H1 (cell line): ENCODE measurements around the gene LAIR2. TPM values are rescaled to one million over a fixed set of nuclear protein-coding genes. Genes with fewer than 3 reads are reported as not detected.

ENCODE experiments used
- CTCF ChIA-PET: fragments of 300-600 bp; sonication (Branson Sonifier 250); formaldehyde crosslinking; loops from one replicate; lab custom pipeline; 2021; ENCODE audit not compliant: partially characterized antibody; lab: Charles Lee
- POLR2A ChIA-PET: fragments of 300-600 bp; sonication (Branson Sonifier 250); formaldehyde crosslinking; loops from one replicate; lab custom pipeline; 2021; ENCODE audit warnings: inconsistent platforms; ENCODE audit not compliant: partially characterized antibody; lab: Charles Lee
- DNase-seq, 2 experiments: peaks; one replicate each; pipeline versions ENCODE4 v3.0.0 to v3.0.0-alpha.2; 2010 to 2022; ENCODE audit warnings: low spot score in 2 of 2, low read depth in 1 of 2, mixed read lengths in 1 of 2
- FAIRE-seq: peaks from 2 replicates; lab custom pipeline; 2011; peaks lifted over from hg19 to GRCh38; lab: Jason Lieb, UNC
- H2AFZ ChIP-seq: 2 replicates; pipeline ENCODE4 v1.8.1; 2012; ENCODE audit warnings: low read length, inconsistent platforms
- H2AK5ac ChIP-seq: 2 replicates; pipeline ENCODE4 v1.6.1; 2013; ENCODE audit warnings: low read depth, low read length
- H2BK120ac ChIP-seq: replicated peaks from 2 replicates; pipeline ENCODE3; 2013; ENCODE audit warnings: low read depth, low read length, inconsistent platforms
- H2BK12ac ChIP-seq: 2 replicates; pipeline ENCODE4 v1.6.1; 2013; ENCODE audit warnings: low read depth, low read length
- H2BK15ac ChIP-seq: 2 replicates; pipeline ENCODE4 v1.6.1; 2013; ENCODE audit warnings: low read length
- H2BK20ac ChIP-seq: 2 replicates; pipeline ENCODE4 v1.6.1; 2013; ENCODE audit warnings: low read length
- H2BK5ac ChIP-seq: 2 replicates; pipeline ENCODE4 v1.6.1; 2013; ENCODE audit warnings: low read depth, low read length
- H3K14ac ChIP-seq: 2 replicates; pipeline ENCODE4 v1.6.1; 2013; ENCODE audit warnings: inconsistent platforms; ENCODE audit not compliant: insufficient read length
- H3K18ac ChIP-seq: 2 replicates; pipeline ENCODE4 v1.6.1; 2013; ENCODE audit warnings: low read length; ENCODE audit errors: extremely low read depth
- H3K23ac ChIP-seq: 2 replicates; pipeline ENCODE4 v1.6.1; 2013; ENCODE audit warnings: inconsistent platforms; ENCODE audit not compliant: insufficient read length
- H3K23me2 ChIP-seq: 2 replicates; pipeline ENCODE4 v1.6.1; 2013; ENCODE audit warnings: low read depth, low read length
- H3K27ac ChIP-seq: 2 replicates; pipeline ENCODE4 v1.6.1; 2011; ENCODE audit warnings: low read depth, low read length, inconsistent platforms
- H3K27me3 ChIP-seq, 4 experiments: replicated peaks in 1 of 4; 1 replicate in 1 of 4; 2 replicates in 3 of 4; pipeline versions ENCODE4 v1.6.1 to v1.8.1; 2011 to 2013; ENCODE audit warnings: low read length in 3 of 4, mild to moderate bottlenecking in 3 of 4, inconsistent platforms in 2 of 4, mixed read lengths in 2 of 4, moderate library complexity in 1 of 4; ENCODE audit not compliant: control insufficient read depth in 3 of 4, insufficient read depth in 3 of 4; ENCODE audit errors: extremely low read depth in 1 of 4
- H3K36me3 ChIP-seq, 4 experiments: 2 replicates each; pipeline versions ENCODE4 v1.6.1 to v1.8.1; 2011 to 2013; ENCODE audit warnings: mild to moderate bottlenecking in 4 of 4, low read length in 3 of 4, moderate library complexity in 2 of 4, control low read depth in 1 of 4, inconsistent platforms in 1 of 4; ENCODE audit not compliant: insufficient read depth in 4 of 4, control insufficient read depth in 2 of 4
- H3K4ac ChIP-seq: replicated peaks from 2 replicates; pipeline ENCODE3; 2013; ENCODE audit warnings: low read length, low read depth, mixed read lengths, inconsistent platforms; ENCODE audit not compliant: insufficient read length
- H3K4me1 ChIP-seq, 4 experiments: replicated peaks in 1 of 4; 1 replicate in 1 of 4; 2 replicates in 3 of 4; pipeline versions ENCODE4 v1.6.1 to v1.8.1; 2011 to 2013; ENCODE audit warnings: low read length in 3 of 4, inconsistent platforms in 2 of 4, mixed read lengths in 1 of 4; ENCODE audit not compliant: insufficient read depth in 4 of 4, control insufficient read depth in 3 of 4
- H3K4me2 ChIP-seq, 2 experiments: 2 replicates each; pipeline versions ENCODE4 v1.6.1 to v1.8.1; 2011 to 2013; ENCODE audit warnings: low read depth in 2 of 2, low read length in 2 of 2, control low read depth in 1 of 2, inconsistent platforms in 1 of 2, mild to moderate bottlenecking in 1 of 2; ENCODE audit not compliant: insufficient read depth in 1 of 2
- H3K4me3 ChIP-seq, 4 experiments: fragments of 200-600, 300-600 bp in 1 of 4; sonication (generic), shearing (Covaris generic), sonication (Bioruptor Twin) in 1 of 4; 2 replicates each; pipeline versions ENCODE4 v1.5.1 to v1.8.1; 2011 to 2016; ENCODE audit warnings: low read length in 4 of 4, low read depth in 3 of 4, control low read depth in 2 of 4, inconsistent platforms in 2 of 4, mild to moderate bottlenecking in 2 of 4, mixed read lengths in 1 of 4, moderate library complexity in 1 of 4; ENCODE audit not compliant: insufficient read depth in 2 of 4; ENCODE audit errors: extremely low read depth in 1 of 4
- H3K56ac ChIP-seq: replicated peaks from 2 replicates; pipeline ENCODE3; 2013; ENCODE audit warnings: low read depth, mild to moderate bottlenecking, mixed read lengths, low read length, inconsistent platforms; ENCODE audit not compliant: insufficient read length
- H3K79me1 ChIP-seq: 2 replicates; pipeline ENCODE4 v1.6.1; 2013; ENCODE audit warnings: low read depth, low read length, control low read depth
- H3K79me2 ChIP-seq, 2 experiments: 2 replicates each; pipeline versions ENCODE4 v1.6.1 to v1.8.1; 2012 to 2013; ENCODE audit warnings: low read length in 2 of 2, mild to moderate bottlenecking in 2 of 2, inconsistent platforms in 1 of 2; ENCODE audit not compliant: insufficient read depth in 2 of 2, control insufficient read depth in 1 of 2
- H3K9ac ChIP-seq, 4 experiments: replicated peaks in 1 of 4; 1 replicate in 1 of 4; 2 replicates in 3 of 4; pipeline versions ENCODE4 v1.6.1 to v1.8.1; 2011 to 2013; ENCODE audit warnings: low read depth in 3 of 4, low read length in 3 of 4, control low read depth in 2 of 4, mild to moderate bottlenecking in 2 of 4, moderate library complexity in 2 of 4, inconsistent platforms in 1 of 4; ENCODE audit errors: extremely low read depth in 1 of 4
- H3K9me3 ChIP-seq, 2 experiments: 2 replicates each; pipeline versions ENCODE4 v1.6.1 to v1.8.1; 2012 to 2013; ENCODE audit warnings: mild to moderate bottlenecking in 2 of 2, moderate library complexity in 2 of 2, control low read depth in 1 of 2, inconsistent platforms in 1 of 2, low read depth in 1 of 2, low read length in 1 of 2, mixed read lengths in 1 of 2; ENCODE audit not compliant: insufficient read depth in 2 of 2
- H4K20me1 ChIP-seq, 2 experiments: replicated peaks in 1 of 2; 2 replicates each; pipeline versions ENCODE3 to v1.8.1; 2011 to 2013; ENCODE audit warnings: inconsistent platforms in 2 of 2, low read length in 2 of 2, mild to moderate bottlenecking in 1 of 2; ENCODE audit not compliant: insufficient read depth in 2 of 2, control insufficient read depth in 1 of 2
- H4K5ac ChIP-seq: 2 replicates; pipeline ENCODE4 v1.6.1; 2013; ENCODE audit warnings: low read length, low read depth, mixed read lengths, inconsistent platforms; ENCODE audit not compliant: insufficient read length
- H4K8ac ChIP-seq: 2 replicates; pipeline ENCODE4 v1.8.0; 2013; ENCODE audit warnings: mild to moderate bottlenecking, moderate library complexity, low read length, inconsistent platforms; ENCODE audit not compliant: insufficient read depth; ENCODE audit errors: extremely low read depth
- H4K91ac ChIP-seq: replicated peaks from 2 replicates; pipeline ENCODE3; 2013; ENCODE audit warnings: low read length, mixed read lengths, inconsistent platforms; ENCODE audit not compliant: insufficient read length
- BACH1 ChIP-seq: IDR thresholded peaks from 2 replicates; pipeline ENCODE4 v1.6.1; 2012; ENCODE audit warnings: low read length, improper control_type of control experiment
- CHD2 ChIP-seq: IDR thresholded peaks from 2 replicates; pipeline ENCODE4 v1.6.1; 2012; ENCODE audit warnings: low read length, improper control_type of control experiment
- CREB1 ChIP-seq: IDR thresholded peaks from 2 replicates; pipeline ENCODE4 v1.6.1; 2012; ENCODE audit warnings: inconsistent platforms
- FOSL1 ChIP-seq: IDR thresholded peaks from 2 replicates; pipeline ENCODE4 v1.6.1; 2011; ENCODE audit warnings: mild to moderate bottlenecking, low read depth, low read length, moderate library complexity; ENCODE audit not compliant: insufficient read depth
- HDAC2 ChIP-seq, 2 experiments: fragments of 300-600 bp in 1 of 2; sonication (generic) in 1 of 2; IDR thresholded peaks; 2 replicates each; pipeline ENCODE4 v1.6.1; 2011 to 2012; ENCODE audit warnings: low read depth in 2 of 2, low read length in 2 of 2, mild to moderate bottlenecking in 2 of 2, moderate library complexity in 2 of 2, borderline replicate concordance in 1 of 2, inconsistent platforms in 1 of 2
- JUN ChIP-seq: IDR thresholded peaks from 2 replicates; pipeline ENCODE4 v1.6.1; 2011; ENCODE audit warnings: low read depth, mild to moderate bottlenecking, improper control_type of control experiment, low read length
- JUND ChIP-seq: IDR thresholded peaks from 2 replicates; pipeline ENCODE4 v1.6.1; 2011; ENCODE audit warnings: mild to moderate bottlenecking, improper control_type of control experiment, low read length
- MAFK ChIP-seq: IDR thresholded peaks from 2 replicates; pipeline ENCODE4 v1.6.1; 2012; ENCODE audit warnings: low read depth, mild to moderate bottlenecking, improper control_type of control experiment, low read length
- NRF1 ChIP-seq: IDR thresholded peaks from 2 replicates; pipeline ENCODE4 v1.6.1; 2011; ENCODE audit warnings: mild to moderate bottlenecking, low read depth, low read length, improper control_type of control experiment
- RAD21 ChIP-seq, 2 experiments: IDR thresholded peaks in 1 of 2; conservative IDR thresholded peaks in 1 of 2; 2 replicates each; pipeline ENCODE4 v1.6.1; 2011; ENCODE audit warnings: low read depth in 2 of 2, low read length in 2 of 2, improper control_type of control experiment in 1 of 2, inconsistent platforms in 1 of 2, mild to moderate bottlenecking in 1 of 2, moderate library complexity in 1 of 2
- RNF2 ChIP-seq: fragments of 200-900, 300-1000 bp; sonication (generic); IDR thresholded peaks from 2 replicates; pipeline ENCODE4 v1.7.1; 2016; ENCODE audit warnings: borderline replicate concordance, low read depth, mild to moderate bottlenecking, antibody characterized with exemption, low read length; ENCODE audit not compliant: poor library complexity, severe bottlenecking; ENCODE audit errors: missing control alignments
- SIN3A ChIP-seq, 2 experiments: IDR thresholded peaks in 1 of 2; conservative IDR thresholded peaks in 1 of 2; 2 replicates each; pipeline ENCODE4 v1.6.1; 2011 to 2012; ENCODE audit warnings: low read length in 2 of 2, improper control_type of control experiment in 1 of 2, low read depth in 1 of 2, mild to moderate bottlenecking in 1 of 2
- WGBS, 2 experiments: shearing (Covaris generic) in 1 of 2; methylation state at CpG; one replicate each; pipeline versions ENCODE4 v1.1.6 to v1.1.7; 2013 to 2015; ENCODE audit warnings: low lambda C conversion rate in 2 of 2, mixed read lengths in 2 of 2, inconsistent platforms in 1 of 2, low coverage in 1 of 2, missing lambda C conversion rate in 1 of 2; ENCODE audit not compliant: insufficient replicate concordance in 2 of 2, insufficient coverage in 1 of 2, insufficient read length in 1 of 2; ENCODE audit errors: extremely low coverage in 1 of 2, missing lambda C conversion rate in 1 of 2; 5-methylcytosine and 5-hydroxymethylcytosine counted together
- polyA plus RNA-seq, 7 experiments: library from polyadenylated mRNA; depleted of rRNA in 3 of 7; stranded (reverse) in 5 of 7; unstranded in 2 of 7; fragments of >200 nt in 5 of 7; fragments of 200-250 nt in 2 of 7; gene quantifications; 1 replicate in 5 of 7; 2 replicates in 1 of 7; 4 replicates in 1 of 7; pipeline versions ENCODE4 v1.2.1 to v1.2.3, GENCODE V29; 2011 to 2013; ENCODE audit warnings: missing spikeins in 2 of 7, mixed read lengths in 2 of 7
- total RNA-seq: library from RNA; stranded (reverse); fragmentation: NEBNext Ultra II Directional; extraction: Animal tissue kit (Norgen Biotek cat#: 25700); gene quantifications from 2 replicates; pipeline ENCODE4 v1.2.1, GENCODE V29; 2021
- TF ChIP-seq, protein P1 (sequence below): IDR thresholded peaks from 2 replicates; pipeline ENCODE4 v1.6.1; 2012; ENCODE audit warnings: inconsistent platforms

LAIR2 gene
- total and polyA plus RNA-seq, 2 of the 8 experiments (the other 6 are each of a cell fraction or from before 2014, with no cell fraction given) = not detected

DNA sequence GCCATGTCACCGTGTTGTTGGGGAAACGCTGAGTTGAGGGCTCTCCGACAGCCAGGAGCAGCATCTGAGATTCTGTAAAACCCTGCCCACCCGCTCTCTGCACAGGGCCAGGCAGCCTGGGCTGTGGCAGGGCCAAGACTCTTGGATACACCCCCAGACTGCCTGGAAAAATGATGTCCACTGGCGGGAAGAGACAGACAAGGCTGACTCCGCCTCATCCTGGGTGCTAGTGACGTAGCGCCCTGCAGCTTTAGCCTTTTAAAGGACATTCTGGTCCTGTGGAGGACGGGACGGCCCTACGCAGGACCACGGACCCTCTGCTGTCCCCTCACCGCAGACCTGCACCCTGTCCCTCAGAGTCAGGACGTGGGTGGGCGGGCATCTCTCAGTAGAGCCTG is 50.3 kb downstream of the LAIR2 start:
- H3K27ac ChIP-seq = no peak overlapping the region
- peaks cover 51 to 87% of the 10 kb centered on the region in 2 experiments for H3K9me3 ChIP-seq
- no peak overlapping the region for H3K4me2 ChIP-seq
- POLR2A ChIA-PET = no interaction called here
- peaks cover 0 to 2% of the 10 kb centered on the region in 2 experiments for H4K20me1 ChIP-seq
- no peak overlapping the region for H2BK5ac ChIP-seq
- no peak overlapping the region for H2BK15ac ChIP-seq
- CTCF ChIA-PET = no interaction called here
- H3K36me3 ChIP-seq = peaks cover 0 to 3% (median 0%) of the 10 kb centered on the region in 4 experiments; a peak in 1 of 8 replicates
- WGBS, 2 experiments = 79% methylated on average over 15 of the region's 15 CpGs; no CpG with 5 or more reads in 1 of the 2 experiments
- no peak for FAIRE-seq
- H3K56ac ChIP-seq = no peak overlapping the region
- no peak overlapping the region for H2BK20ac ChIP-seq
- H4K91ac ChIP-seq = no peak overlapping the region
- DNase-seq = no peak
- no peak overlapping the region for H2BK120ac ChIP-seq
- H2AFZ ChIP-seq = no peak overlapping the region
- no peaks in the 10 kb centered on the region; a peak in 2 of 7 replicates for H3K4me1 ChIP-seq
- no peak overlapping the region for H3K23ac ChIP-seq
- no peaks in the 10 kb centered on the region for H3K27me3 ChIP-seq
- no peak overlapping the region for H2BK12ac ChIP-seq
- no peak overlapping the region for H3K9ac ChIP-seq
- H3K4ac ChIP-seq = no peak overlapping the region
- no peak overlapping the region for H4K8ac ChIP-seq
- H3K23me2 ChIP-seq = peaks cover 5% of the 10 kb centered on the region; the same call in 1 of the 2 replicates
- no peaks in the 10 kb centered on the region for H3K79me1 ChIP-seq
- H3K18ac ChIP-seq = no peak overlapping the region
- H4K5ac ChIP-seq = no peak overlapping the region
- no peak overlapping the region for H2AK5ac ChIP-seq
- H3K4me3 ChIP-seq = no peak overlapping the region
- H3K14ac ChIP-seq = no peak overlapping the region
- no peaks in the 10 kb centered on the region; a peak in 1 of 4 replicates for H3K79me2 ChIP-seq
- TF ChIP-seq RNF2 = no peak
- TF ChIP-seq RAD21 (IDR thresholded peaks at IDR 0.05 in 1 of 2, conservative IDR thresholded peaks at IDR 0.05 in 1 of 2; ENCODE audit: low read depth in 2 of 2, low read length in 2 of 2) = no peak
- no peak for TF ChIP-seq BACH1
- no peak for TF ChIP-seq JUN
- TF ChIP-seq JUND = no peak
- no peak for TF ChIP-seq MAFK
- no peak for TF ChIP-seq HDAC2 (IDR thresholded peaks at IDR 0.05; ENCODE audit: borderline replicate concordance in 1 of 2, low read depth in 2 of 2, low read length in 2 of 2)
- TF ChIP-seq CREB1 = no peak
- TF ChIP-seq FOSL1 = no peak
- TF ChIP-seq, protein P1, sequence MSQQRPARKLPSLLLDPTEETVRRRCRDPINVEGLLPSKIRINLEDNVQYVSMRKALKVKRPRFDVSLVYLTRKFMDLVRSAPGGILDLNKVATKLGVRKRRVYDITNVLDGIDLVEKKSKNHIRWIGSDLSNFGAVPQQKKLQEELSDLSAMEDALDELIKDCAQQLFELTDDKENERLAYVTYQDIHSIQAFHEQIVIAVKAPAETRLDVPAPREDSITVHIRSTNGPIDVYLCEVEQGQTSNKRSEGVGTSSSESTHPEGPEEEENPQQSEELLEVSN = no peak
- no peak for TF ChIP-seq SIN3A (conservative IDR thresholded peaks at IDR 0.05 in 1 of 2, IDR thresholded peaks at IDR 0.05 in 1 of 2; ENCODE audit: low read depth in 1 of 2, low read length in 2 of 2)
- no peak for TF ChIP-seq NRF1
- no peak for TF ChIP-seq CHD2
